HG03103 (cell line): ENCODE measurements around the gene NXPE3.
A peak's percentile ranks its signal among the peaks of the same experiment; 100 is the strongest.
"Not testable (repeated sequence)": the region's sequence is repeated elsewhere in the genome, so short reads cannot be mapped to it uniquely, and the experiment has no call there.

Experiments
- ATAC-seq: cut with Tn5 transposase; IDR thresholded peaks from one replicate; pipeline ENCODE4 v1.9.1; 2021; ENCODE audit warnings: low read depth; ENCODE audit not compliant: unreplicated experiment

NXPE3 gene

GRCh38 chr3:101849714-101850245 lies 70.8 kb downstream of the NXPE3 start:
- peak; percentile 15 for ATAC-seq

GRCh38 chr3:101850246-101851051 lies 71.4 kb downstream of the NXPE3 start:
- ATAC-seq: no peak

GRCh38 chr3:101851072-101851770 lies 72.2 kb downstream of the NXPE3 start:
- ATAC-seq: no peak

- no peak for ATAC-seq
These were observed 73.1 kb downstream of the NXPE3 start for GRCh38 chr3:101851850-101852714.

- ATAC-seq: no peak
These were observed 74.2 kb downstream of the NXPE3 start for GRCh38 chr3:101852983-101853840.

- no peak for ATAC-seq
These were observed 75.0 kb downstream of the NXPE3 start for GRCh38 chr3:101853982-101854381.

GRCh38 chr3:101854608-101855304 lies 75.7 kb downstream of the NXPE3 start:
- no peak for ATAC-seq

GRCh38 chr3:101857301-101857741 lies 78.3 kb downstream of the NXPE3 start:
- no peak for ATAC-seq

- ATAC-seq: no peak
These were observed 79.5 kb downstream of the NXPE3 start for GRCh38 chr3:101858464-101859030.

GRCh38 chr3:101859882-101860448 lies 81.0 kb downstream of the NXPE3 start:
- ATAC-seq: no peak

- ATAC-seq: no peak
These were observed 82.3 kb downstream of the NXPE3 start for GRCh38 chr3:101861212-101861788.

GRCh38 chr3:101861789-101862415 lies 82.9 kb downstream of the NXPE3 start:
- ATAC-seq: no peak

GRCh38 chr3:101862416-101863165 lies 83.6 kb downstream of the NXPE3 start:
- ATAC-seq: no peak

GRCh38 chr3:101864926-101865325 lies 85.9 kb downstream of the NXPE3 start:
- not testable (repeated sequence) for ATAC-seq

- ATAC-seq: no peak
These were observed 86.9 kb downstream of the NXPE3 start for GRCh38 chr3:101865751-101866509.

GRCh38 chr3:101867511-101867910 lies 88.5 kb downstream of the NXPE3 start:
- no peak for ATAC-seq
